GM19238 (cell line): Measurements from ENCODE around the gene CCDC38.

Experiments
- DNase-seq: peaks from one replicate; pipeline ENCODE4 v3.0.0; 2011; ENCODE audit warnings: low spot score; ENCODE audit not compliant: insufficient read length

CCDC38 gene

GRCh38 chr12:95962222-95962621 lies 19.8 kb upstream of the CCDC38 start:
- DNase-seq: no peak

- DNase-seq: no peak
Observed at GRCh38 chr12:95960241-95960640, 17.8 kb upstream of the CCDC38 start.

- DNase-seq: no peak
Observed at GRCh38 chr12:95959107-95959506, 16.7 kb upstream of the CCDC38 start.

- DNase-seq: no peak
Observed at GRCh38 chr12:95956557-95957145, 14.2 kb upstream of the CCDC38 start.

GRCh38 chr12:95955549-95956159 lies 13.2 kb upstream of the CCDC38 start:
- DNase-seq: no peak

GRCh38 chr12:95953000-95953399 lies 10.6 kb upstream of the CCDC38 start:
- DNase-seq: no peak

GRCh38 chr12:95951515-95951914 lies 9.1 kb upstream of the CCDC38 start:
- no peak for DNase-seq

- no peak for DNase-seq
Observed at GRCh38 chr12:95949477-95950206, 7.2 kb upstream of the CCDC38 start.

GRCh38 chr12:95944108-95944704 lies 1.8 kb upstream of the CCDC38 start:
- no peak for DNase-seq

GRCh38 chr12:95943330-95943842 lies 972 bp upstream of the CCDC38 start, which contains the start of gene AMDHD1:
Gene AMDHD1 (plus strand): TSS chr12:95943331. CDS start chr12:95943399, 68 bp downstream.
- peak; percentile 47 for DNase-seq

GRCh38 chr12:95942101-95942523 lies 302 bp downstream of the CCDC38 start:
- no peak for DNase-seq

GRCh38 chr12:95940514-95940913 lies 1.9 kb downstream of the CCDC38 start:
- DNase-seq: no peak

- no peak for DNase-seq
Observed at GRCh38 chr12:95922231-95922630, 20.2 kb downstream of the CCDC38 start.

- no peak for DNase-seq
Observed at GRCh38 chr12:95919110-95919509, 23.3 kb downstream of the CCDC38 start.

- no peak for DNase-seq
Observed at GRCh38 chr12:95918194-95918993, 24.0 kb downstream of the CCDC38 start.

- DNase-seq: no peak
Observed at GRCh38 chr12:95909871-95910270, 32.5 kb downstream of the CCDC38 start.

- DNase-seq: no peak
Observed at GRCh38 chr12:95908573-95908972, 33.8 kb downstream of the CCDC38 start.

- DNase-seq: no peak
Observed at GRCh38 chr12:95898081-95898480, 44.3 kb downstream of the CCDC38 start.

- no peak for DNase-seq
Observed at GRCh38 chr12:95896846-95897245, 45.6 kb downstream of the CCDC38 start.

GRCh38 chr12:95890958-95891357 lies 51.5 kb downstream of the CCDC38 start:
- no peak for DNase-seq

- DNase-seq: no peak
Observed at GRCh38 chr12:95887311-95887710, 55.1 kb downstream of the CCDC38 start.
